DMS 273 (cell line): ENCODE data around the gene SLC35G1.
A peak's percentile ranks its signal among the peaks of the same experiment; 100 is the strongest.

Experiments used
- DNase-seq: peaks from one replicate; lab custom pipeline; 2025; ENCODE audit not compliant: unreplicated experiment; lab: John Stamatoyannopoulos, UW

The SLC35G1 gene

GRCh38 chr10:93875032-93875358, 18.8 kb upstream of the SLC35G1 start:
- DNase-seq: no peak

DNA sequence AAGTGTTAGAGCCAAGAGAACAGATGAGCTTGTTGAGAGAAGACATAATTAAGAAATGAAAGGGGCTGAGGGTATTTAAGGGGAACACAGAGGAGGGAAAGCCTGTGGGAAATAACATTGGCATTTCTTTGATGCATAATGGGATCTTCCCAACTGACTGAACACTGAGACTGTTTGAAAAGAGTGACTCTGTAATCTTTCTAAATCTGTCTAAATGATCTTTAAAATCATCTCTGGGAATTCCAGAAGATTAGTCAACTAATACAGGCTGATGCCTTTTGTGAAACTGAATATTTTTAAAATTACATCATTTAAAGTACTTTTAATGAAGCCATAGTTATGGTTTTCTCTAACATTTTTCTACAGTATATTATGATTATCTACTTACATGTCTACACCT, 17.4 kb upstream of the SLC35G1 start:
- no peak for DNase-seq

GRCh38 chr10:93879273-93879672, 14.5 kb upstream of the SLC35G1 start:
- no peak for DNase-seq

DNA sequence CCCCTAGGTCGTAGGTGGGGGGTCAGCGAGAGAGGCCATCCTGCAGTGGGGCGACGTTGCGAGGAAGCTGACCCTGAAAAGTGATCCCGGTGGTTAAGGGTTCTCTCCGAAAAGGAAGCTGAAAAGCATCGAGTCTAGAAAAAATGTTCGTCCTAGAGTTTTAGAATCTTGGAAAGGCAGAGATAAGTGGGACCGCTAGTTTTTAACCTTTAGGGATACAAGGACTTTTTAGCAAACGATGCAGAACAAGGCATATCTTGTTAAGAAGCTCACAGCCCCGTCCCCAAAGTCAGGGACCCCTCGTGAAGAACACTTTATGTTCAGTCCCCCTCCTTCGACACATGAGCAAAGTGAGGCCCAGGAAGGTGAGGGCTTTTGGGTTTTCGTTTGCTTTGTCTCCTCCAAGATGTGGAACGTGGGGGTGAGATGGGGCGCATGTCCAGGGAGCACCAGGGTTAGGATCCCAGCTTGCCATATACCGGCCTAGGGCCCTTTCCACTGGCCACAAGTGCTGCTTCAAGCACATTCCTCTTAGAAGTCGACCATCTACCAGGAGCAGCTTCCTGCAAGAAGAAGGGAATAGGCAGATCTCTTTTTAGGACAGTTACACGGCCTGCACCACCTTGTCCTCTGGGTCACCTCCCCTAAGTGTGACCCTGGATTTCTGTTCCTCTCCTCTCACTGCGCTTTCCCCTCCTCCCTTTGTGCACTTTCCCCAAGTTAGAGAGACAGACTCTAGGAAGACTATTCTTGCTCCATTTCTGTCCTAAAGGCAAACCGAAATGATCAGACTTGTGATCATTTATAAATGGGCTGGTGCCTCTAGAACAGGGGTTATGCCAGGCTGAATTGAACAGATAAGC, 969 bp downstream of the SLC35G1 start:
- peak; percentile 25 for DNase-seq

DNA sequence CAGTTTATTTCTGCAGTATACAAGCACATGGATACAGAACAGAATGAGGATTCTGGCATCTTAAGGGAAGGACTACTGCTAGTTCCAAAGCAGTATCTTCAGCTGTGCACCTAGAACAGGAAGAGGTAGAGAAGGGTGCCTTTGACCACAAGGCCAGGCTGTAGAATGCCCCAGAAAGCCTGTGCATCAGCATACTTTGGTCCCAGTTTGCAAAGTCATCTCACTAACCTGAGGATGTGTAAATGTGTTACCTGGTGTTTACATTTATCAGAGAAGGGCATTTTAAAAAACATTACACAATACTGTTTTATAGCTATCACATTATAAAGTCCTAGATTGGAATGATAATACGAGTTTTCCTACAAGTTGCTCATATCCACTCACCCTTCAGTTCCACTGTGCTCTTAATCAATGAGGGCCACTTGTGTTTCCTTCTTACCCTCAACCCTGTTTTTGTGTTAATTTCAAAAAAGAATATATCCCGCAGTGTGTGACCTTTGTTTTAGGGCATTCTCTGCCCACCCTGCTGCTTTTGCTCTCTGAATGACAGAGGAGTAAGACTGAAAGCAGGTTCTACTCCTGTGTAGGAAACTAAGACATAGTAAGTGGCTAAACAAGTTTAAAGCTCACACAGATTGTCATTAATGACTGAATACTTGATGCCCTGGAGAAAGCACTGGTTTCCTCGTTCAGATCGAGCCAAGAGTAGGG, 3.4 kb downstream of the SLC35G1 start:
- DNase-seq: no peak

DNA sequence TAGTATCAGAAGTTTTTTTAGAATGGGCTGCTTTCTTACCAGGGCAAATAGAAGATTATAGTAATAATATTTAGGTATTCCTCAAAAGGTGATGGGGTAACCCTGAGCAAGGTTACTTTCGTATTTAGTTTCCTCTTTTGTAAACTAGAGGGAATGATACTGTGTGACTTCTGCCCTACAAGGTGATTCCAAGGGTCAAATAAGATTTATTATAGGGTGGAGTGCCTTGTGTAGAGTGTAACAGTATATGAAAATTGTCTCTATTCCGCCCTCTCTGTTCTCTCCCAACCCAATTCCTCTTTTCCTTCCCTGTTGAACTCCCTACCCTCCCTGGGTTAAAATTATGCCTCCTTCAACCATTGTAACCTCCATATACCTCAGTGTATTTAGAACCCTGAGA, 5.3 kb downstream of the SLC35G1 start:
- no peak for DNase-seq

- no peak for DNase-seq
Observed at GRCh38 chr10:93903051-93903450, 9.3 kb downstream of the SLC35G1 start.

GRCh38 chr10:93904901-93905300, 11.1 kb downstream of the SLC35G1 start:
- DNase-seq: no peak

- DNase-seq: no peak
Observed at GRCh38 chr10:93907059-93907458, 13.3 kb downstream of the SLC35G1 start.

GRCh38 chr10:93911866-93912265, 18.1 kb downstream of the SLC35G1 start:
- DNase-seq: no peak

DNA sequence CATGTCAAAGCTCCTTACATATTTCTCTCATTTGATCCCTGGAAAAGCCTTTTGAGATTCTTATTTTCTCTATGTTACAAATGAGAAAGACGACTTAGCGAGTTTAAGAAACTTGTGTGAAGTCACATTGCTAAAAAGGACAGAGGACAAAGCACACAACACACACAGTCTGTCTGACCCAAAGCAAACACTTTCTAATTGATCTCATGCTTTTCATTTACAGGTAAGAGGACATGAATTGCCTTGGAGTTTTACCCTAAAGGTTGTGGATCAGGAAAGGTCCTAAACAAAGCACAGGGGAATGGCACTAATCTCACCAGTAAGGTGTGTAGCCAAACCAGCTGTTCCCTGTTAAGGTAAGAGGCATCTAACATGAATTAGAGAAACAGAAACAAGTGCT, 18.7 kb downstream of the SLC35G1 start:
- DNase-seq: no peak

DNA sequence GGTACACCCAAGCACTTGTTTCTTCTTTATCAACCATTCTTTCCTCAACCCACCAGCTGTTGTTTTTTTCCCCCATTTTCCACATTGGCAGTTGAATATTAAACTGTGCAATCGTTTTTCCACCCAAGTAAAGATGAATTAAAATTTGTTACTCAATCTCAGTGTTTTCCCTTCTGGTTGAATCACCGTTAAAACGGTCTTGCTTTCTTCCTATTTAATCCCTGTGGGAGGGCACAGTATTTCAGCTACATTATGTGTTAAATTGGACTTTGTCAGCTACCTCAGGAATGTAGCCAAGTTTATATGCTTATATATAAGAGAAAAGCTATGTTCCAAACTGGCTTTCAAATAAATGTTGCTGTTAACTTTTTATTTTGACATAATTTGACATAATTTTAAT, 19.9 kb downstream of the SLC35G1 start:
- peak; percentile 3 for DNase-seq

DNA sequence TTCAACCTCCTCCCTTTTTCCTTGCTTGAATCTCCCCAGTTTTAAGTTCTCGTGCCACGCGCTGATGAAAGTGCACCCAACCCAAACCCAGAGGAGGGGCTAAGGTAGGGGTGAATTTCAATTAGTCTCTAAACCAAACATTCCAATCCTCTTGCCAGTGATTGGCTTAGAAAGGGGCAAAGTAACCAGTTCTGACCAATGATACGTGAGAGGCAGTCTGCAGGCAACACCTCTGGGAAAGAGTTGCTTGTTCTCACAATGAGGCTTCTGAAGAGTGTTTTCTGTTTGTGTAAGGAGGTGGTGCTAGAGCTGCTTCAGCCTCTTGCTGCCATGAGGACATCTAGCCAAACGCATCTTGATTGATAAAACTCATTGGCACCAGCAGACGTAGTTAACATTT, 21.8 kb downstream of the SLC35G1 start:
- no peak for DNase-seq

DNA sequence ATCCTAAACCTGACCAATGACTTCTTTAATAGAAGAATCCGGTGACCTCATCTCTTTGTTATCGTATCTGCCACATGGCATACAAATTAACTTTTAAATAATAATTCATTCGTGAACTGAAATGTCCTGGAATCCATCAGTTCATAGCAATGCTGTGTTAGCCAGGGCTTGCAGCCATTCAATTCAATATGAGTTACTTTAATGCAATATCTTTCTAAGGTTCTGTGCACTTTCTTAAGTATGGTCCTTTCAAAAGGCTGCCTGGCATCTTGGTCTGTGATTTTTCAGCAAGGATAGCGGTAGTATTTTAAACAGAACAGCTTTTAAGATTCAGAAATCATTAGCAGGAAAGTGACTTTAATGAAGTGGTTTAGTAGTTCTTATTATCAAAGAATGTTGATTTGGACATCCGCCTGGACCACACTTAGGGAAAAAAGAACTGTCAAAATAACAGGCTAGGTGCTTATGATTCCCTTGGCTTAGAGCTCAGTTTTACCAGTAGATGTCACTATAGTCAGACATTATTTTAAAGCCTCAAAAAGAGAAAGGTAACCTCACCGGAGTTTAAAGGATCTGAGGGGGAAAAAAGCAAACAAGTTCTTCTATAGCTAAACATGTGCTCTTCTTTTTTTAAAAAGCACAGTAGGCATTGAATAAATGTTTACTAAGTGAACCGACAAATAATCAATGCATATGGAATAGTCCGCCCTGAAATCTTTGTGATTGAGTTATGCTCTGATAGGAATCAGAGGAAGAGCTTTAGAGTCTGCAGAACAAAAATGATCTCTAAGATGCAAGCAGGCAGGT, 22.7 kb downstream of the SLC35G1 start:
- peak; percentile 54 for DNase-seq

GRCh38 chr10:93917064-93917391, 23.2 kb downstream of the SLC35G1 start:
- DNase-seq: no peak

- DNase-seq: peak; percentile 50
Observed at GRCh38 chr10:93917821-93918220, 24.0 kb downstream of the SLC35G1 start.

DNA sequence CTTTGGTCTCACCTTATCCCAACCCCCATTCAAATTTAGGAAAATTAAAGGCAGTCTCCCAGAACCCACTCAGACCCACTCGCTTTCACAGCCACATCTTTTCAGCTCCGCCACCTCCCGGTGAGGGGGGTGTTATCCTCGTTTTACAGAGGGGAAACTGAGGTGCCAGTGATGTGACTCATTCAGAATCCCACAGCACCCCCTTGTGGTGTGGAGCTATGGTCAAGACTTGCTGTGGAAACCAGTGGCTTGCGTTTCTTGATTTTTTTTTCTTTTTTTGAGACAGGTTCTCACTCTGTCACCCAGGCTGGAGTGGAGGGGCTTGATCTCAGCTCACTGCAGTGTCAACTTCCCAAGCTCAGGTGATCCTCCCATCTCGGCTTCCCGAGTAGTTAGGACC, 27.6 kb downstream of the SLC35G1 start:
- peak; percentile 6 for DNase-seq

- no peak for DNase-seq
Observed at GRCh38 chr10:93926613-93927012, 32.8 kb downstream of the SLC35G1 start.

DNA sequence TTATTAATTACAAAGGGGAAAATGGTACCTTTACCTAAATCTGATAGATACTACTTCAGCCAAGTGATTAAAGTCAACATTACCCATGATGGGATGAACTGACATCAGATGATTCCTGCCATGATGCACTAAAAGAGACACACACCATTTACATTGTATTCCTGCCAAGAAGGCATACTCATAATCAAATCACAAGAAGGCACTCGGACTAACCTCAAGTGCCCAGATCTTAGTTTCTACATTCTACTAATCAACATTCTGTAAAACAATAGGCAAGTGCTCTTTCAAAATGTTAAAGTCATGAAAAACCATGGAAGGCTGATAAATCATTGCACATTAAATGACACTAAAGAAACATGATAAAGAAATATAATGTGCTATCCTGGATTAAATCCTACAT, 44.4 kb downstream of the SLC35G1 start:
- DNase-seq: no peak

- DNase-seq: no peak
Observed at GRCh38 chr10:93940881-93941280, 47.1 kb downstream of the SLC35G1 start.

DNA sequence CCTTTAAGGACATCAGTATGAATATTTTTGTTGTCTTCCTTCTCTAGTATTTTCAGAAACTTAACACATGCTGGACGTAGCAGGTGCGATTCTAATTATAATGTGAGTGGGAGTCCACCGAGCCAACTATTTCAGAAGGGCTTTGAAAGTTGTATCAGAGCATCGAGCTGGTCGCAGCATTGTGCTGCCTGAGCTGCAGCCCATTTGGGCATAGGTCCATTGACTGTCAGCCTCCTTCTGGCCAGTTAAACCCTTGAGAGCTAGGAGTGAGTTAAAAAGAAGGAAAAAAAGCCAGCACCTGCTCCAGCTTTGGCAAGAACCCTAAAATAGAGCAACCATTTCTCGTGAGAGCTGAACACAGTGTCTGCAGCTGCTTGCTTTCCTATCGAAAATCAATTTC, 47.8 kb downstream of the SLC35G1 start:
- peak; percentile 3 for DNase-seq

GRCh38 chr10:93945819-93946218, 52.0 kb downstream of the SLC35G1 start:
- no peak for DNase-seq
